CD4-positive, alpha-beta T cell treated with Interleukin-1 beta for 1 hour (primary cell): ENCODE data around the gene MRAP.

Experiments used
- DNase-seq, 2 donors: peaks; one replicate each; pipeline ENCODE4 v3.0.0-alpha.2; 2020 to 2022

MRAP gene

DNA sequence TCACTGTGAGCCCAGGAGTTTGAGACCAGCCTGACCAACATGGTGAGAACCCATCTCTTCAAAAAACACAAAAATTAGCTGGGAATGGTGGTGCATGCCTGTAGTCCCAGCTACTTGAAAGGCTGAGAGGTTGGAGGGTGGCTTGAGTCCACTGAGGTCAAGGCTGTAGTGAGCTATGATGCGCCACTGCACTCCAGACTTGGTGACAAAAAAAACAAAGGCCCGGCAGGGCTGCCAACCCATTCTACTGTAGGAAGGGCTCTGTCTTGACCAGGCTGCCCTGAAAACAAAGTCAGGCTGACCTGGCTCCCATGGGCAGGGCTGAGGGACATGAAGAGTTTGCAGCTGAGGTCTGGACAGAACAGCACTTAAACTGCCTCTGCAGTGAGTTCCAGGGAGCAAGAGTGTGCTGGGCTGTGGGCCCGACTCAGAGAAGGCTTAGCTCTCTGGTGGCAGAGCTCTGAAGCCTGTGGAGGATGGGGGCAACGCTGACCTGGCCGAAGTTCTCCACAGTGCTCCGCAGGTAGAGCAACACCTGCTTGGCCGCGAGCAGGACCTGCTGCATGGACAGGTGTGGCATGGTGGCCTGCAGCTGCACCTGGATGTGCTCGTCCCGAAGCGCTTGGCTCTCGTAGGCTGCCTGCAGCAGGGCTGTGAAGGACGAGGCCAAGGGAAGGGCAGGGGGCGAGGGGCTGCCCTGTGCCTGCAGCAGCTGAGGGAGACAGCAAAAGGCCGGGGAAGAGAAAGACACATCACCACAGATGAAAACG lies 51.7 kb downstream of the MRAP start:
- DNase-seq, result no peak

DNA sequence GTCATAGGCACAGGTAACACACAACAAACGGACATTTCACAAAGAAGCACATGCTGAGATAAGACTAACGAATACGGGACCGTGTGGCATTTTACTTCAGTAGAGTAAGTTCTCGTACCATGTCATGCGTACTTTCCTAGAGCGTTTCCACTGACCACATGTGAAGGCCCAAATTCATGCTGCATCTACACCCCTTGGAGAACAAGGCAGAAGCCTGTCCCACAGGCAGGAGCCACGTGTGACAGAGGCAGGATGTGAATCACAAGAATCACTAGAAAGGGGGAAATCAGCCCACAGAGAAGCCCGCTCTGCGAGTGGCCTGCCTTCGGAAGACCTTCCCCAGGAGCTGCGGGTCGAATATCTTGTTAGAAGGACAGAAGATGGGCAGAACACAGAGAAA lies 52.3 kb downstream of the MRAP start:
- DNase-seq, result no peak

DNA sequence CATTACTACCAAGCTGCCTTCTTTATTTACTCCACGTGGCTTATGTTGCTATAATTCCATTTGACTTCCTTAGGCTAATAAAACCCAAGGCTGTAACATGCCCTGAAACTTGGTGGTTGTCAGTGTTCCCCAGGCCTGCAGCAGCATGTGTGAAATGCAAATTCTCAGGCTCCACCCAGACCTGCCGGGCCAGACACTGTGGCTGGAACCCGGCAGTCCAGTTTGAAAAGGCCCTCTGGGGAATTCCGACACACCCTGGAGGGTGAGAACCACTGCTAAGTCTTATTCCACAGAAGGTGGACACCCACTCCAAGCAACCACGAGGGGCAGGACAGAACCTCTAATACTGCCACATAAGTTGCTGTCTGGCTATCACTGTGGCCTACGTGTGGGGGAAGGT lies 52.8 kb downstream of the MRAP start:
- no peak for DNase-seq

DNA sequence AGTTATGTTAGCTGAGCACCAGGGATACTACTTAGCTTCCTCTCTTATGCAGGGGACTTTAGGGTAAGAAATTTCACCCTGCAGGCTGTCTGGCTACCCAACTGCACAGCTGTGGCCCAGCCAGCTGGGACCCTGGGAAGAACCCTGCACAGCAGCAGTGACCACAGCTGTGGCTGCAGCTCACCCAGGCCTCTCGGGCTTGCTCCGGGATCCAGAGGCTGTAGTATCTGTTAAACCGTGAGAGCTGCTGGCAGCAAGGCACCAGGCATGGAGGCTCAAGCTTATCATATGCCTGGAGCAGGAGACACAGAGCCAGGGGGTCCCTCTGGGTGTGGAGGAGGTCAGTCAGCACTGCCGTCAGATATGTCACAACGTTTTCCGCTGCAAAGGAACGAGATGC lies 53.9 kb downstream of the MRAP start:
- no peak for DNase-seq

DNA sequence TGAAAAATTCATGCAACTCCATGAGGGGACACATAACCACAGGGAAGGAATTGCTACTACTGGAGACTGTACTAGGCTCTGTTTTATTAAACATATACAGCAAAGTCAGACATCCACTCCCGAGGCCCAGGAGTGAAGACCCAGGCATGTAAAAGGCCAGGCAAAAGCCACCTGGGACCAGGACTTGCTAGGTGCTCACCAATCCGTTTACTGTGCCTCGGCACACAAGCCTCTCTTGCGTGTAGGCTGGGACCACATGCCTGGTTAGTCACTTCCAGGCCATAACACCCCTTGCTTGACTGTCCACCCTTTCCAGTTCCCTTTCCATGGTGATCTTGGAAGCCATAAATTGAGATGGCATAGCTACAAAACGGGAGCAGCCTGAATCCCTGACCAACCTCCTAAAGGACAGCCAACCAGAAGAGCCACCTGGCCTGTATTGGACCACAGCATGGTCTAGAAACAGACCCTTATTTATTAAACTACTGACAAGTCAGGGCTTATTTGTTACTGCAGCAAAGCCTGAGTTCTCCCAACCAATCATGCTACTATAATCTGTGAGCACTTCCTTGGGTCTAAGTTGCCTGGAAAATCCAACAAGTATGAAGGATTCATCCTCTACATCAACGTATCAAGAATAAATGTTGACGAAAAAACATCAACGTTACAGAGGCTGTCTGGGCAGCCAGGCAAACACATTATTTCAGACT lies 54.5 kb downstream of the MRAP start:
- no peak for DNase-seq

DNA sequence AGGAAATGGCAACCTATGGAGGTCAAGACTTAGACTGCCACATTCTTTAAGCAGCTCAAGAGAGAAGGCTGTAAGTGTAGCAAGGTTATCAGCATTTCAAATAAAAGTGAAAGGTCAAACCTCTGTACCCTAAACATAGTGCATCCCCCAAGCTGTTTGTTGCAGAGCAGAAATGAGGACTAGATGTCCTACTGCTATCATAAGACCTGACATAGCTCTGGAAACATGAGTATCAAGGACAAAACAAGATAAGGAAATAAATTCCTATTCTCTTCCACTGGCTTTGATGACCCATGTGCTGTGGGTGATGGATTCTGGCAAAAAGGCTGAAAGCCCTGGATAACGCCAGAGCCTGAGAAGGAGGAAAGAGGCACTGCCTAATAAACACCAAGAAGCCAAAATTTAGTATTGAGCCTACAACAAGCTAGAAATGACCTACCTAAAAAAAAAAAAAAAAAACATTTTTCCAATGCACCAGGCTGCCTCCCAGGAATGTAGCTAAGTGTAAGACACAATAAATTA lies 58.3 kb downstream of the MRAP start:
- no peak for DNase-seq

DNA sequence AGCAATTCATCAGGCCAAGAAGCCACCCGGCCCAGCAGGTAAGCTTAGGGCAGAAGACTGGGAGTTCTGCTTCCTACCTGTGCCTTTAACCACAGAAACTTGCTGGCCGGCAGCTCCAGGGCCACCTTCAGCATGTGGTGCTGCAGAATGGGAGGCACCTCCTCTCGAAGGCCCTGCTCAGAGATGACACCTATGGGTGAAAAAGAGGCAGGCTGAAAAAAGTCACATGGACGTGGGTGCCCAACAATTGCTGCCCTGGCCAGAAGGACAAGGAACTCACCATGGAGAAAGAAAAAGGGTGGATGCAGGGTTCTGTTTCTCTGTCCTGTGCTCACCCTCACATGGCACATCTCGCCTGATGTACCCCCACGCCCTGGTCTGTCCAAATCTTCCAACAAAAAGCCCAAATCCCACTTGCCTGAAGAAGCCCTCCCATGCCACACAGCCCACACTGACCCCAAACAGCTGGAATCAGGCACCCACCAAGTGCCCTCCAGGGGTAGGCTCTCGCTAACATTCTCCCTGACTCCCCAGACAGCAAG lies 61.1 kb downstream of the MRAP start:
- DNase-seq, result no peak

DNA sequence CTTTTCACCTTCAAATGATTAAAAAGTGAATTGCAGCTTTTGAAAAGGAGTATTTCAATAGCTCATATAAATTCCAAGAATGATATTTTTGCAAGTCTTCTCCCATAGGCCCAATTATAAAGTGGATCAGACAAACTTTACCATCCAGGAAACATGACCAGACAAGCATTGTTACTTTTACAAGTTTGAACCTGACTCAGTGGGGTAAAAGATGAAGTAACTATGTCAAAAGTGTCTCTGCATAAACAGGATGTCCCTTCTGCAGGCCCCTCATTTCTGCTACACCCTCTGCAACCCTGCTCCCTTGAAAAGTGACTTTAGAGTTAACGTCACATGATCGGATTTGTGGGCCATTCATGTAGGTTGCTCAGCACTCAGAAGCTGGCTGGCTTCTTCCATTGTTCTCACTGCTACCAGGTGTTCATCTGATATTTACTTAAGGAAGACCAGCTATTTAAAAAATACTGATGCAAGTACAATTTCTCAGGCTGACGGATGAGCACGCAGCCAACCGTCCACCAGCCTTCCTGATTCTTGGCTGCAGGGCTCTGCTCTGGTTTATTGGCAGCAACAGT lies 61.8 kb downstream of the MRAP start:
- no peak for DNase-seq
